Measurements from ENCODE around the gene NOXA1. TPM values are rescaled to one million over a fixed set of nuclear protein-coding genes. Genes with fewer than 3 reads are reported as not detected.

The NOXA1 gene
- total RNA-seq, 3 donors from 2014 or later, result 0.34 to 0.82 (median 0.46) TPM

- no peak for ATAC-seq
- H3K4me1 Mint-ChIP-seq (ENCODE audit: low read depth), result peaks cover 16% of the 10 kb centered on the region
- peaks cover 1% of the 10 kb centered on the region for H3K36me3 Mint-ChIP-seq (ENCODE audit: insufficient read depth)
- no peak overlapping the region for H3K4me3 Mint-ChIP-seq
- H3K9me3 Mint-ChIP-seq, result no peaks in the 10 kb centered on the region
- no peaks in the 10 kb centered on the region for H3K27me3 Mint-ChIP-seq (ENCODE audit: low read depth)
- no peak for DNase-seq
These were observed 29.7 kb upstream of the NOXA1 start for GRCh38 chr9:137393176-137394150.

- no peak overlapping the region for H3K4me3 Mint-ChIP-seq
- H3K27me3 Mint-ChIP-seq (ENCODE audit: low read depth), result no peaks in the 10 kb centered on the region
- H3K4me1 Mint-ChIP-seq (ENCODE audit: low read depth), result peaks cover 20% of the 10 kb centered on the region
- DNase-seq (no peak), ATAC-seq (no peak)
- no peaks in the 10 kb centered on the region for H3K9me3 Mint-ChIP-seq
- peaks cover 1% of the 10 kb centered on the region for H3K36me3 Mint-ChIP-seq (ENCODE audit: insufficient read depth)
These were observed 28.1 kb upstream of the NOXA1 start for GRCh38 chr9:137394866-137395665.

- no peak for DNase-seq
- no peak overlapping the region for H3K4me3 Mint-ChIP-seq
- H3K4me1 Mint-ChIP-seq (ENCODE audit: low read depth), result peaks cover 18% of the 10 kb centered on the region
- no peaks in the 10 kb centered on the region for H3K9me3 Mint-ChIP-seq
- H3K36me3 Mint-ChIP-seq (ENCODE audit: insufficient read depth), result peaks cover 1% of the 10 kb centered on the region
- ATAC-seq, result no peak
- H3K27me3 Mint-ChIP-seq (ENCODE audit: low read depth), result no peaks in the 10 kb centered on the region
These were observed 27.6 kb upstream of the NOXA1 start for GRCh38 chr9:137395666-137396010.

GRCh38 chr9:137396227-137396626, 27.0 kb upstream of the NOXA1 start:
- no peak overlapping the region for H3K4me3 Mint-ChIP-seq

GRCh38 chr9:137396634-137397367, 26.4 kb upstream of the NOXA1 start:
- no peak for ATAC-seq
- Mint-ChIP-seq H3K27me3 (ENCODE audit: low read depth) (no peaks in the 10 kb centered on the region), H3K4me3 (no peak overlapping the region), H3K9me3 (no peaks in the 10 kb centered on the region), H3K4me1 (ENCODE audit: low read depth) (peaks cover 18% of the 10 kb centered on the region), H3K36me3 (ENCODE audit: insufficient read depth) (peaks cover 1% of the 10 kb centered on the region)
- DNase-seq, result no peak

More at GRCh38 chr9:137396227-137396626, 27.0 kb upstream of the NOXA1 start:
- Mint-ChIP-seq H3K4me1 (ENCODE audit: low read depth) (peaks cover 18% of the 10 kb centered on the region), H3K27me3 (ENCODE audit: low read depth) (no peaks in the 10 kb centered on the region), H3K9me3 (no peaks in the 10 kb centered on the region), H3K36me3 (ENCODE audit: insufficient read depth) (peaks cover 1% of the 10 kb centered on the region)
- DNase-seq, result no peak
- ATAC-seq, result no peak

GRCh38 chr9:137397675-137398423, 25.3 kb upstream of the NOXA1 start:
- H3K27me3 Mint-ChIP-seq (ENCODE audit: low read depth), result no peaks in the 10 kb centered on the region
- peaks cover 21% of the 10 kb centered on the region for H3K4me1 Mint-ChIP-seq (ENCODE audit: low read depth)
- peak; percentile 92 to 95 for ATAC-seq
- peaks cover 4% of the 10 kb centered on the region for H3K36me3 Mint-ChIP-seq (ENCODE audit: insufficient read depth)
- no peaks in the 10 kb centered on the region for H3K9me3 Mint-ChIP-seq
- peak overlapping the region; percentile 20 for H3K4me3 Mint-ChIP-seq
- DNase-seq, result no peak

- Mint-ChIP-seq H3K9me3 (no peaks in the 10 kb centered on the region), H3K36me3 (ENCODE audit: insufficient read depth) (peaks cover 4% of the 10 kb centered on the region), H3K27me3 (ENCODE audit: low read depth) (no peaks in the 10 kb centered on the region), H3K4me1 (ENCODE audit: low read depth) (peaks cover 21% of the 10 kb centered on the region), H3K4me3 (no peak overlapping the region)
- ATAC-seq (no peak), DNase-seq (no peak)
These were observed 24.4 kb upstream of the NOXA1 start for GRCh38 chr9:137398561-137399468.

- peaks cover 15% of the 10 kb centered on the region for H3K4me1 Mint-ChIP-seq (ENCODE audit: low read depth)
- no peaks in the 10 kb centered on the region for H3K9me3 Mint-ChIP-seq
- ATAC-seq, result no peak
These were observed 20.4 kb upstream of the NOXA1 start for GRCh38 chr9:137402746-137403145.

GRCh38 chr9:137403269-137403668, 19.9 kb upstream of the NOXA1 start:
- Mint-ChIP-seq H3K27me3 (ENCODE audit: low read depth) (no peaks in the 10 kb centered on the region), H3K9me3 (no peaks in the 10 kb centered on the region), H3K4me3 (no peak overlapping the region), H3K36me3 (ENCODE audit: insufficient read depth) (peaks cover 3% of the 10 kb centered on the region), H3K4me1 (ENCODE audit: low read depth) (peaks cover 9% of the 10 kb centered on the region)
- ATAC-seq, result no peak
- DNase-seq, result no peak

More at GRCh38 chr9:137402746-137403145, 20.4 kb upstream of the NOXA1 start:
- Mint-ChIP-seq H3K36me3 (ENCODE audit: insufficient read depth) (peaks cover 4% of the 10 kb centered on the region), H3K4me3 (no peak overlapping the region), H3K27me3 (ENCODE audit: low read depth) (no peaks in the 10 kb centered on the region)
- no peak for DNase-seq

- no peak for DNase-seq
- peaks cover 3% of the 10 kb centered on the region for H3K36me3 Mint-ChIP-seq (ENCODE audit: insufficient read depth)
- H3K27me3 Mint-ChIP-seq (ENCODE audit: low read depth), result no peaks in the 10 kb centered on the region
- H3K4me1 Mint-ChIP-seq (ENCODE audit: low read depth), result peaks cover 7% of the 10 kb centered on the region
- ATAC-seq, result no peak
- no peak overlapping the region for H3K4me3 Mint-ChIP-seq
- H3K9me3 Mint-ChIP-seq, result no peaks in the 10 kb centered on the region
These were observed 18.1 kb upstream of the NOXA1 start for GRCh38 chr9:137404961-137405567.

- Mint-ChIP-seq H3K4me1 (ENCODE audit: low read depth) (peaks cover 9% of the 10 kb centered on the region), H3K4me3 (no peak overlapping the region), H3K27me3 (ENCODE audit: low read depth) (no peaks in the 10 kb centered on the region), H3K9me3 (no peaks in the 10 kb centered on the region), H3K36me3 (ENCODE audit: insufficient read depth) (peaks cover 3% of the 10 kb centered on the region)
- DNase-seq, result no peak
- ATAC-seq, result no peak
These were observed 17.5 kb upstream of the NOXA1 start for GRCh38 chr9:137405677-137406081.

GRCh38 chr9:137406085-137406760, 17.0 kb upstream of the NOXA1 start:
- DNase-seq (no peak), ATAC-seq (no peak)
- Mint-ChIP-seq H3K4me1 (ENCODE audit: low read depth) (peaks cover 9% of the 10 kb centered on the region), H3K9me3 (no peaks in the 10 kb centered on the region), H3K36me3 (ENCODE audit: insufficient read depth) (peaks cover 3% of the 10 kb centered on the region), H3K4me3 (no peak overlapping the region), H3K27me3 (ENCODE audit: low read depth) (no peaks in the 10 kb centered on the region)

Data from activated T-cell treated with anti-CD3 and anti-CD28 coated beads, Interleukin-2, amount 50 U/mL, for 4 hours (primary cell).